Measurements from ENCODE around the gene CHP2.
"Not testable (repeated sequence)": the region's sequence is repeated elsewhere in the genome, so short reads cannot be mapped to it uniquely, and the experiment has no call there.

The CHP2 gene

DNA sequence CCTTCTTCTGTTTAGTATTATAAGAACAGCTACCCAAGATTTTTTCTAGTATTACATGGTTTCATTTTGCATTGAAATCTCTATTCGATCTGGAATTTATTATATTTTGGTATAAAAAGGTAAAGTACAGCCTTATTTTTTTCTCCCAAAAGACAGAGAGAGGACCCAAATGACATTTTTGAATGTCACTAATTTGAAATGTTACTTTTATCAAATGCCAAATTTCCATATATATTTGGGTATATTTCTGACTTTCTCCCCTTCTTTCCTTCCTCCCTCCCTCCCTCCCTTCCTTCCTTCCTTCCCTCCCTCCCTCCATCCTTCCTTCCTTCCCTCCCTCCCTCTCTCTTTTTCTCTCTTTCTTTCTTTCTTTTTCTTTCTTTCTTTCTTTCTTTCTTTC, 6.2 kb upstream of the CHP2 start:
- no peak for DNase-seq

DNA sequence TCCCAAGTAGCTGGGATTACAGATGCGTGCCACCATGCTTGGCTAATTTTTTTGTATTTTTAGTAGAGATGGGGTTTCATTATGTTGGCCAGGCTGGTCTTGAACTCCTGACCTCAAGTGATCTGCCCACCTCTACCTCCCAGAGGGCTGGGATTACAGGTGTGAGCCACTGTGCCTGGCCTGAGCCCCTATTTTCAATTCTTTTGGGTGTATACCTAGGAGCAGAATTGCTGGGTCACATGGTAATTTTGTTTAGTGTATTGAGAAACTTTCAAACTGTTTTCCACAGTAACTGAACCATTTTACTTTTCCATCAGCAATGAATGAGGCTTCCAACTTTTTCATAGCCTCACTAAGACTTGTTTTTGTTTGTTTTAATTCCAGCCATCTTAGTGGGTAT, 3.8 kb upstream of the CHP2 start:
- not testable (repeated sequence) for DNase-seq

DNA sequence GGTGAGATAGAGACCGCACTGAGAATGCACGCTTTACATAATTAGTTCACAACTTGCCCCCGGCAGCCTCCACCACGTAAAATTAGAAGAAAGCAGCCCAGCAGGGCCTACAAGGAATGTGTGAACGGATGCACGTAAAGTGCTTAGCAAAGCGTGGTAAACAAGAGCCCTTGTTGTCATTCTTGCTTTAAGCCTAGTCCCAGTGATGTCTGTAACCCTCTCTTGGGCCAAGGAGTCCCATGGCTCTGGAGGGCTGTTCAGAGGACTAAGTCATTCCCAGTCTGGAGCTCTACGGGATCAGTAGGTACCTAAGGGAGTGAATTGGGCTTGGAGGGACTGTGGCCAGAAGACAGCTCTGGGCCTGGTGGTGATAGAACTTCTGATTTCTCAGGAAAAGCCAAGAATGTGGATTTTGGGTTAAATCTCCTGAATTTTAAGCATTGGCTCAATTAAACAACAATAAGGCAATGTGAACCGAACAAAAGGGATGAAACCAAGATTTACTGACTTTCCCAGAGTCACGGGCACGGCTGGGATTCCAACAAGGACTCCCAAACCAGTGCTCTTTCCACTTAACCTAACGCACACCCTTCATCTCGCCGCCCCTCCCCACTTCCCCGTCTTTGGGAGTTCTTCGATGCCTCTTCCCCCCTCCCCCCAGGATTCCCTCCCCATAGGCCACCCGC, 775 bp upstream of the CHP2 start:
- DNase-seq: no peak

DNA sequence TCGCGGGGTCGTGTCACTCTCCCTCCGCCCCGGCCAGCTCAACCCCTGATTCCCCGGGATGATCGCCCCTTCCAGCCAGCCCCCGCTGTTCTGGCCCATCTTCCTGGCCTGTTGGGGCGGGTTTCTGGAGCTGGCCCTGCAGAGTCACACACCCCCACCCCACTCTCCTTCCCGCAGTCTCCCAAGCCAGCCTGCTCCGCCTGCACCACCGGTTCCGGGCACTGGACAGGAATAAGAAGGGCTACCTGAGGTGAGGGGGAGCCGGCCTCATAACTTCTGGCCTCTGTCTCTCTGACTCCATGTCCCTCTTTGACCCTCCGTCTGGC, 621 bp downstream of the CHP2 start:
- DNase-seq: no peak

DNA sequence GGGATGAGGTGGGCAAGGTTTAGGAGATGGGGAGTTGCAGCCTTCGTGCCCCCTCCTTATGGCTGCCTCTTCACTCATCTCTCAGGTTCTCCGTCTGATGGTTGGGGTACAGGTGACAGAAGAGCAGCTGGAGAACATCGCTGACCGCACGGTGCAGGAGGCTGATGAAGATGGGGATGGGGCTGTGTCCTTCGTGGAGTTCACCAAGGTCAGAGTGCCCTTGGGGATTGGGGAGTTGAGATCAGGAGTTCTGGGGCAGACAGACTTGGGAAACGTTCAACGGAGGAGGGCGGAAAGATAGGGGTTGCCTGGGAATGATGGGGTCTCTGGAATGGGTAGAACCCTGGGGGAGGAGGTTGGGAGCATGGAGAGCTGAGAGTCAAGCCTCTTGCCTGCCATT, 2.3 kb downstream of the CHP2 start:
- no peak for DNase-seq

DNA sequence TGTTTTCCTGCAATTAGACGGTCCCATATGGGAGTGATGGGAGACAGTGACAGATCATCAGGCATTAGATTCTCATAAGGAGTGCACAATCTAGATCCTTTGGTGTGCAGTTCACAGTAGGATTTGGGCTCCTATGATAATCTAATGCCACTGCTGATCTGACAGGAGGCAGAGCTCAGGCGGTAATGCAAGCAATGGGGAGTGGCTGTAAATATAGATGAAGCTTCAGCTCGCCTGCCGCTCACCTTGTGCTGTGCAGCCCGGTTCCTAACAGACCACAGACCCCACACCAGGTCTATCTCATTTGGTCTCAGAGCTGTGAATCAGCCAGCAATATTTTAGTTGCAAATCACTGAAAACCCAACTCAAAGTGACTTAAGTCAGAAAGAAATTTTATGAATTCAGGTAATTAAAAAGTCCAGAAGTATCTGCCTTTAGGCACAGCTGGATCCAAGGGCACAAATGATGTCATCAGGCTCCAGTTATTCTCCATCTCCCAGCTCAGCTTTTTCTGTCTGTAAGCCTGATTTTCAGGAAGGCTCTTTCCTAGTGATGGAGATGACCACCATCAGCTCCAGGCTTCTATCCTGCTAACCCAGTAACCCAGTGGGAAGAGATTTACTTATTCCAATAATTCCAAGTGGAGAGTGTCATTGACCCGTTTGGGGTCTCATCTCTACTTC, 3.3 kb downstream of the CHP2 start:
- DNase-seq: no peak

DNA sequence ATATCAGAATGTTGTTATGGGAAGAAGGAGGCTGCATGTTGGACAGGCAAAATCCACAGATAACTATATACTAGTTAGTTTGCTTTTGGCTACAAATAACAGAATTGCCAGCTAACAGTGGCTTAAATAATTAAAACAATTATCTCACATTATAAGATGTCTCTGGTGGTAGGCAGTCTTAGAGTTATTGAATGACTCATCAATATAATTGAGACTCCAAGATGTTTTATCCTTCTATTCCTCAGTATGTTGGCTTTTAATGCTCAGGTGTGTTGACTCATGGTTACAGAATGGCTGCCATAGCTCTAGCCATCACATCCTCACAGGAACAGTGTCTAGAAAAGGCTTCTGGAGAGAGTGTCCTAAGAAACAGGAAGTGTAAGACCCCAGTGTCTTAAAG, 11.1 kb downstream of the CHP2 start:
- DNase-seq: no peak

DNA sequence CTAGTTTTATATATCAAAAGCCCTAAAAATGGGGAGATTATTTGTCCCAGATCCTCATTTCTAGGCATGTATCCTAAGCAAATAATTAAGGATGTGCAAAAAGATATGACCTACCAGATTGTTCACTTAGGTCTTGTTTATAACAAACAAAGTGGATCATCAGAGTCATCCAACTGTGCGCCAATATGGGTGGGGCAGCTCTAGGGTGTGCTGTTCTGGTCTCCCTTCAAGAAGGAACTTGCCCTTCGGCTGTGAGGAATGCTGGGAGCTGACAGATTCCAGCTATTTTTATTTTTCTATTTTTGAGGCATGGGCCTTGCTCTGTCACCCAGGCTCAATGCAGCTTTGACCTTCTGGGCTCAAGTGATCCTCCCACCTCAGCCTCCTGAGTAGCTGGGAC, 13.8 kb downstream of the CHP2 start:
- DNase-seq: no peak

DNA sequence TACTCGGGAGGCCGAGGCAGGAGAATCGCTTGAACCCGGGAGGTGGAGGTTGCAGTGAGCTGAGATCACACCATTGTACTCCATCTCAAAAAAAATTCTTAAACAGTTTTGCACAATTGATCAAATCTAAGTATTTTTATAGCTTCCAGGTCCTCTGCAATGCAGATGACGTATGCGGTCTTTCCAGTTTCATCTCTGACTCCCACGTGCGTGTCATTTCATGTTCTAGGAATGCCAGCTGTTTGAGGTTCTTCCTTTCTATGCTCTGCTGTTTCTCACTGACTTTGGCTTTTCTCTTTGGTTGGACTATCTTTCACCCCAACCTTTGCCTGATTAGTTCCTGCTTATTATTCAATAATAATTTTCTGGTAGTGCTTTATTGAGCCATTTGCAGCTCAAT, 16.2 kb downstream of the CHP2 start:
- DNase-seq: no peak

DNA sequence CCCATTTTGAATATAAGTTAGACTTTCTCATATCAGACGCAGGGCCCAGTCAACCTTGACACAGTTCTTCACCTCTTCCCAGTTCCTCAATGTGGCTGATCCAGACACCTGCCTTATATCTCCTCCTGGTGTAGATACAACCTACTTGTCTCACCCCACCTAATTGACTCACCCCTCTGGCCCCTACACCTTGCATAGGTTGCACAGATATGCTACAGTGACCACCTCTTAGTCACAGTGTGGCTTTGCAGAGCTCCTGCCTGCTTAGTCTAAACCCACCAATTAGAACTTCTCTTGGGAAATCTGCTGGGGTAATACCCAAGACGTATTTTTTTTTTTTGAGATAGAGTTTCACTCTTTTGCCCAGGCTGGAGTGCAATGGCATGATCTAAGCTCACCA, 16.8 kb downstream of the CHP2 start:
- DNase-seq: no peak

DNA sequence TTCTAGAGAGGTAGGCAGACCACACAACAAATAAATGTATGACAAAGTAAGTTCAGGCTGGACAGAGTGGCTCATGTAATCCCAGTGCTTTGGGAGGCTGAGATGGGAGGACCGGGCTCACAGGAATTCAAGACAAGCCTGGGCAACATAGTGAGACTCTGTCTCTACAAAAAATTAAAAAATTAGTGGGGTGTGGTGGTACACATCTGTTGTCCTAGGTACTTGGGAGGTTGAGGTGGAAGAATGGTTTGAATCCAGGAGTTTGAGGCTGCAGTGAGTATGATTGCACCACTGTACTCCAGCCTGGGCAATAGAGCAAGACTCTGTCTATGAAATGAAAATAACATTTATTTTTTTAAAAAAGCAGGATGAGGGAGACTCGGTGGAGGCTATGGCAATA, 18.5 kb downstream of the CHP2 start:
- DNase-seq: no peak

DNA sequence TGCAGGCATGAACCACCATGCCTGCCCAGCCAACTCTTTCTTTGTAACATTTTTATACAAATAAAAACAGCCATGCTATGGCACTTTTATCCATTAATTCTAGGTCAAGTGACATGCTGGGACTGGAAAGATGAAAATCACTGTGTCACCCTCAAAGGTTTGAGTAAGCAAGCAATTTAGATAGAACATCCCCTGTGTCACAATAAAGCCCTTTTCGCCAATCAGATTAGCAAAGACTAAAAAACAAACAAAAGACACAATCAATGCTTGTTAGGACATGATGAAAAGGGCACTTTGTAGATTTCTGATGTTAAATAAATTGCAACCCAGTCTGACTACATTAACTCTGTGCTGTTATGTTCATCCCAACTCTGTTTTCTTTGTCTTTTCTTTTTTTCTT, 26.4 kb downstream of the CHP2 start:
- no peak for DNase-seq

DNA sequence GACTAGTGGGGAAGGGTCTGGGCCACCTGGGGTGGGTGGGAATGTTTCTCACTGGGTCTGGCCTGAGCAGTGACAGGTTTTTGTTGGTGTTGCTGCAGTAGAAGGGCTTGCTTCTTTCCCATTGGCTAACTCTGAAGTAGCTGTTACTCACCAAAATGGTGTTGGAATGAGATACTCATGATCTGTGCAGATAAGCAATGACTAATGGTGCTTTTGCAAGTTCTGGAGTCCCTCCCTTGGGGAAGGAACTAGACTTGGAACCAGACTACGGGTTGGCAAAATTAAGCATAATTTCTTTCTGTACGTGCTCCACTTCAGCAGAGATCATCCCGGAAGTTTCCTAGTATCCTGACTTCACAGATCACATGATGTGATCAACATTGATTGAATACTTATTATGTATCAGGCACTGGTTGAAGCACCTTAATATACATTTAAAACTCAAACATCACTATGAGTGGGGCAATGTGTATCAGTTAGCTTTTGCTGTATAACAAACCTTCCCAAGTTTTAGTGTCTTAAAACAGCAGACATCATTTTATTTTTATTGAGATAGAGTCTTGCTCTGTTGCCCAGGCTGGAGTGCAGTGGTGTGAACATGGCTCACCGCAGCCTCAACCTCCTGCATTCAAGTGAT, 30.1 kb downstream of the CHP2 start:
- no peak for DNase-seq

DNA sequence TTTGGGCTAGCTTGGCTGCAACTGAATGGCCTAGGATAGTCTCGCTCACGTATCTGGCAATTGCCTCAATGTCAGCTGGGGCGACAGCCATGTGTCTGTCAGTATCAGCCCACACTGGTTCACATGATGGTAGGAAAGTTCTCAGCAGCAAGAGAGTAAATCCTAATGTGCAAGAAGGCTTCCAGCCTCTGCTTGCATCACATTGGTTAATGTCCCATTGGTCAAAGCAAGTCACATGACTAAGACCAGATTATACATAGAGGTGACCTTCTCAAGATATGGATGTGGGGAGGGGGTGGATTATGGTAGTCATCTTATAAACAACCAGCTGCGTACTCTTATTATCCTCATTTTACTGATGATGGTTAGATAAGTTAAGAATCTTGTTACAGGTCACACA, 31.0 kb downstream of the CHP2 start:
- no peak for DNase-seq

DNA sequence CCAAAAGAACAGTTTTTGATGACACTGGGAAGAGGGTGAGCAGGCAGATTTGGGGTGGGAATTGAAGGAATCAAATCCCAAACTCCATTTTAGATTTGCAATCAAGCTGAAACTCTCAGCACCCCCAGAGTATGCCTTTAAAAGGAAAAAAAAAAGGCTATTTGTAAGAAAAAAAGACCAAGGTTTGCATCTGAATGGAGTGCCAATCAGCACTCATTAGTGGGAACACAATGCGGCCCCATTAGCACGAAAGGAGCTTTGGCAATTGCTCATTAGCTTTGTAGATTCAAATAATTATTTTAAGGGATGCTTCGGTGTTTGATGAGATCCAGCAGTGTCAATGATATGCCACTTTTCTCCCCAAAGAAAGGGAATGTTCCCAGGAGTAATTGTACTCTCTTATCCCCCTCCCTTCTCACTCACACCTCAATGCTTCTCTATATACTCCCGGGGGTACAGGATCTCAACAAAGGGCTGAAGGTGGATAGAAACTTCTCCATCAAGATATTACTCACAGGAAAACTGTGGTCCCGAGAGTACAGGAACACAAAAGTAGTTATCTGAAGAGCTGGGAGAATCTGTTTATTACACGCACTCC, 32.2 kb downstream of the CHP2 start:
- DNase-seq: no peak

DNA sequence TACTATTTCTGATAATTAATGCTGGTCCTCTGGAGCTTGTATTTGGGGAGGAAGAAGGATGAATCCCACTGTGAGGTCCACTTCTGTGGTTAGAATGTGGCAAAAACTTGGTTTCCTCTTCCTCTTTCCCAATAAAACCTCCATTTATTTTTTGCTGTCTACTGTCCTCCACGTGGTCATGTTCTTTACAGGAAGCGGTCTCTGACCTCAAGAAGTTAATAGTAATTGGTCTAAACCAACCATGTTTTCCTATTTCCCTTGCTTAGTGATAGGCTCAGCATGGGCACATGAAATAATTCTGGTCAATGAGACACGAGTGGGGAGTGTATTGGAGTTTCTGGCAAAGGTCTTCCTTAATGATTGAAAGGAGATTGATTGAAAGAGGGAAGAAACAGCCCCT, 33.9 kb downstream of the CHP2 start:
- DNase-seq: no peak

DNA sequence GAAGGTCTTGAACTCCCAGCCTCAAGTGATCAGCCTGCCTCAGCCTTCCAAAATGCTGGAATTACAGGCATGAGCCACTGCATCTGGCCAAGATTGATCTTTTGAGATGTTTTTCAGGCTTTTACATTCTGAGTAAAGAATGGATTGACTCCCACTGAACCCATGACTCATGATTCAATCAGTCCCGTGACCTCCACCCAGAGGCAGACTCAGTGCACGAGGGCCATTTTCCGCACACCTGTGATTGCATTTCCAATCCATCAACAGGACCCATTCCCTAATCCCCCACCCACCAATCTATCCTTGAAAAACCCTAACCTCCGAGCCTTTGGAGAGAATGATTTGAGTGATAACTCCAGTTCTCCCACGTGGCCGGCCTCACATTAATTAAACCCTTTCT, 40.6 kb downstream of the CHP2 start:
- DNase-seq: no peak

DNA sequence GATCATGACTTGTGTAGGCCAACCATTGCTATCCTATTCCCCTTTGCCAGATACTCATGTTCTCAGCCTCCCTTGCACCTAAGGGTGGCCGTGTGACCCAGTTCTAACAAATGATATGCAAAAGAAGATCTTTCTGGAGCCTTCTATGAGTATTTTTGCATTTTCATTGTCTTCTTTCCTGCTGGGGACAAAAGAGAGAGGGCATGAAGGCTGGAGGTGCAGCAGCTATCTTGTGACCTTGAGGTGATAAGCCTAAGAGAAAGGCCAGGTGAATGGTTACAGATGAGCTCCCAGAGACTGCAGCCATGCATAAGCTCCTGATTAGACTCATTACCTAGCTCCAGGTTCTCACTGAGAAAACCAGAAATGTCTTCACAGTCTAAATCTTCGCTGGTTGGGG, 42.1 kb downstream of the CHP2 start:
- DNase-seq: no peak

DNA sequence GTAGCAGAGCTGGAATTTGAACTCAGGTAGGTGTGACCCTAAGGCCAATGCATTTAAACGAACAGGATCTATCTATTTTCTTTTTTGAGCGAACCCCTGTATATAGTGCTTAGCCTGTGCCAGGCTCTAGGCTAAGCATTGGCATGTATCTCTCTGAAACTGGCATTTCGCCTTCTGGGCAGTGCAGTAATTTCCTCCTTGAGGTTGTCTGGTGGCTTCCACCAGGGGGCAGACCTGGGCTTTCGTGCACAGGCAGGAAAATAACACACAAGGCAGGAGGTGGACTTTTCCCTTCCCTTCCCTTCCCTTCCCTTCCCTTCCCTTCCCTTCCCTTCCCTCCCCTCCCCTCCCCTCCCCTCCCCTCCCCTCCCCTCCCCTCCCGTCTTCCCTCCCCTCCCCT, 46.6 kb downstream of the CHP2 start:
- peak; percentile 82 for DNase-seq

DNA sequence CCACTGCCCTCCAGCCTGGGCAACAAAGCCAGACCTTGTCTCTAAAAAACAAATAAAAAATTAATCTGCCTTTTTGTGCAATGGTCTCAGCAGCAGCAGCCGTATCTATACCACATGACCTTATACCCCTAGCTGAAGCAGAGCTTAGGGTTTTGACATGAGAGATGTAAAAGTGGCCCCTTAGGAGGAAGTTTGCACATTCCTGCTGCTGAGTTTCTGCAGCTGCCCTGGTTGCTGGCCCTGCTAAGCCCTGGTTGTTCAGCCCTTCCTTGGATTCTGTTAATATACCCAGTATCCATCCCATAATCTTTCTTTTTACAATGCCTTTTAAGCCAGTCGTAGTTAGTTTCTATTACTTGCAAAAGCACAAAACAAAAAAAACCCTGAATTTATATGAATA, 48.0 kb downstream of the CHP2 start:
- DNase-seq: no peak

DNA sequence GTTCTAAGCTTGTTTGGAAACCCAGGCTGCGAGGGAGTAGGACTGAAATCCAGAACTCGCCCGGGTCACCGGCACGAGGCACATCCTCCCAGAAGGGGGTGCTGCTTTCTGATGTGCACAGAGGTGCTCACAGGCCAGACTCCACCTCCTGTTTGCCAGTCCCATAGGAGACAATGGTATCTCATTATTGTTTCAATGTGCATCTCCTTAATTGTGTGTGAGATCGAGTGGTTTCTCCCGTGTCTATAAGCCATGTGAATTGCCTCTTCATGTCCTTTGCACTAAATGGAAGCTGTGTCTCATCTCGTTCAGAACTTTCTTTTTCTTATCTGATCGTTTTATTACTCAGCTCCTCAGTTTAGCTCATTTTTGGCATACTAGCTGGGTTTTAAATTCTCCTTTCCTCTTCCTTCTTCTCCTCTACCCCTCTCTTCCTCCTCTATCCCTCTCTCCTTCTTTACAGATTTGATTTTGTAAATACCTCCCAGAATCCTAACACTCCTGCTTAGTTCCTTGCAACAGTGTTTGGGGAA, 48.8 kb downstream of the CHP2 start:
- DNase-seq: peak; percentile 60

DNA sequence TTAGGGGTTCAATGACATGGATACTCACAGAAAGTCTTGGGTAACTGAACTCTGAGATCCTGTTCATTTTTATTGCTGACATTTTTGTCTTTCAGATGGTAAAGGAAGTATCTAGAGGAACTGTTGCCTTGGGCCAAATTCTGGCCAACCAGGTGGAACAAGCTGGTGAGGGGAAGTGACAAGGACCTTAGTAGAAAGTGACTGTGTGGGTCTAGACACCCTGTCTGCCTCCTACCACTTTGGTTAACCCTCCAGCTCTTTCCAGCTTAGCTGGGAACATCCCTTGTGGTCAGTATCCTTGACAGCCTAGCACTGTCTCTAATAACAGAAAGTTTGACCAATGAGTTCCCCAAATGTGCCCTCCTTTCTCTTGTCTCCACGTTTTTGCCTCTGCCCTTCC, 52.2 kb downstream of the CHP2 start:
- no peak for DNase-seq
